ENCODE results near the gene FABP7.

GRCh38 chr6:122740091-122740490, 39.4 kb upstream of the FABP7 start:
- no peak for TF ChIP-seq POLR2A (IDR thresholded peaks at IDR 0.05)
- TF ChIP-seq, protein P1, sequence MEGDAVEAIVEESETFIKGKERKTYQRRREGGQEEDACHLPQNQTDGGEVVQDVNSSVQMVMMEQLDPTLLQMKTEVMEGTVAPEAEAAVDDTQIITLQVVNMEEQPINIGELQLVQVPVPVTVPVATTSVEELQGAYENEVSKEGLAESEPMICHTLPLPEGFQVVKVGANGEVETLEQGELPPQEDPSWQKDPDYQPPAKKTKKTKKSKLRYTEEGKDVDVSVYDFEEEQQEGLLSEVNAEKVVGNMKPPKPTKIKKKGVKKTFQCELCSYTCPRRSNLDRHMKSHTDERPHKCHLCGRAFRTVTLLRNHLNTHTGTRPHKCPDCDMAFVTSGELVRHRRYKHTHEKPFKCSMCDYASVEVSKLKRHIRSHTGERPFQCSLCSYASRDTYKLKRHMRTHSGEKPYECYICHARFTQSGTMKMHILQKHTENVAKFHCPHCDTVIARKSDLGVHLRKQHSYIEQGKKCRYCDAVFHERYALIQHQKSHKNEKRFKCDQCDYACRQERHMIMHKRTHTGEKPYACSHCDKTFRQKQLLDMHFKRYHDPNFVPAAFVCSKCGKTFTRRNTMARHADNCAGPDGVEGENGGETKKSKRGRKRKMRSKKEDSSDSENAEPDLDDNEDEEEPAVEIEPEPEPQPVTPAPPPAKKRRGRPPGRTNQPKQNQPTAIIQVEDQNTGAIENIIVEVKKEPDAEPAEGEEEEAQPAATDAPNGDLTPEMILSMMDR (IDR thresholded peaks at IDR 0.05) = no peak
